ENCODE results near the gene ADCY2.

ADCY2 gene

DNA sequence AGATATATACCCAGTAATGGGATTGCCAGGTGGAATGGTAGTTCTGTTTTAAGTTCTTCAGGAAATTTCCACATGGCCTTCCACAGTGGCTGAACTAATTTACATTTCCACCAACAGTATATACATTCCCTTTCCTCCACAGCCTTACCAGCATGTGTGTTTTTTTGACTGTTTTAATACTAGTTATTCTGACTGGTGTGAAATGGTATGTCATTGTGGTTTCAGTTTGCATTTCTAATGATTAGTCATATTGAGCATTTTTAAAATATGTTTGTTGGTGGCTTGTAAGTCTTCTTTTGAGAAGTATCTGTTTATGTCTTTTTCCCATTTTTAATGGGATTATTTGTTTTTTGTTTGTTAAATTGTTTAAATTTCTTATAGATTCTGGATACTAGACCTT, 246.1 kb downstream of the ADCY2 start:
- H3K4me3 ChIP-seq (ENCODE audit: insufficient read length, low read depth) = no peak overlapping the region

GRCh38 chr5:7644723-7645122, 248.8 kb downstream of the ADCY2 start:
- no peak overlapping the region for H3K9ac ChIP-seq (ENCODE audit: insufficient read length, low read depth)
- no peaks in the 10 kb centered on the region for H3K36me3 ChIP-seq (ENCODE audit: insufficient read depth, insufficient read length, low read length)
- no peak for DNase-seq (ENCODE audit: low read depth, low spot score)
- no peaks in the 10 kb centered on the region for H3K9me3 ChIP-seq (ENCODE audit: insufficient read depth, low read length)
- H3K27me3 ChIP-seq (ENCODE audit: insufficient read depth, insufficient read length) = no peaks in the 10 kb centered on the region
- no peaks in the 10 kb centered on the region for H3K4me1 ChIP-seq (ENCODE audit: insufficient read depth, insufficient read length)
- no peak overlapping the region for H3K4me3 ChIP-seq (ENCODE audit: insufficient read length, low read depth)
- TF ChIP-seq YY1 (IDR thresholded peaks at IDR 0.05; ENCODE audit: insufficient read depth, insufficient read length) (no peak), SUZ12 (IDR thresholded peaks at IDR 0.05; ENCODE audit: extremely low read depth, insufficient read depth, insufficient read length) (no peak), ZNF274 (IDR thresholded peaks at IDR 0.05; ENCODE audit: low read depth, low read length) (no peak)

More for the DNA sequence above, 246.1 kb downstream of the ADCY2 start:
- Histone ChIP-seq H3K9me3 (ENCODE audit: insufficient read depth, low read length) (no peaks in the 10 kb centered on the region), H3K9ac (ENCODE audit: insufficient read length, low read depth) (no peak overlapping the region), H3K27me3 (ENCODE audit: insufficient read depth, insufficient read length) (no peaks in the 10 kb centered on the region), H3K4me1 (ENCODE audit: insufficient read depth, insufficient read length) (no peaks in the 10 kb centered on the region), H3K36me3 (ENCODE audit: insufficient read depth, insufficient read length, low read length) (no peaks in the 10 kb centered on the region)
- TF ChIP-seq SUZ12 (IDR thresholded peaks at IDR 0.05; ENCODE audit: extremely low read depth, insufficient read depth, insufficient read length) = no peak
- TF ChIP-seq ZNF274 (IDR thresholded peaks at IDR 0.05; ENCODE audit: low read depth, low read length) = no peak
- no peak for TF ChIP-seq YY1 (IDR thresholded peaks at IDR 0.05; ENCODE audit: insufficient read depth, insufficient read length)
- DNase-seq (ENCODE audit: low read depth, low spot score) = no peak

DNA sequence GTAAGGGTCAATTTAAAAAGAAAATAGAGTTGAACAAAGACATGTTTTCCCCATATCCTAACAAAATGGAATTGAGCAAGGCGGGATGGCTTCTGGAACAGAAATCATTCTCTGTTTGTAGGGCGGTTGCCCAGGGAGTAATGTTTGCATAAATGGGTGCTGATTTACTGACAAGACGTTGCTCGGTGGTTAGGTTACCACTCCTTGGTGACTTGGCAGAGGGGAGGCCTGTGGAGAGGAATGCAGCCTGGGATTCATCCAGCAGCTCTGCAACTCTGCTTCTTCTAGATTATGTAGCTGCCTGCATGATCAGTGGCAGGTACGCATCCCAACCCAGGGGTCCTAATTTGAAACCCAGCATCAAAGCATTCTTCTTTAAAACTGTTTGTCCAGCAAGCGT, 254.8 kb downstream of the ADCY2 start:
- Histone ChIP-seq H3K9me3 (ENCODE audit: insufficient read depth, low read length) (no peaks in the 10 kb centered on the region), H3K4me1 (ENCODE audit: insufficient read depth, insufficient read length) (no peaks in the 10 kb centered on the region), H3K36me3 (ENCODE audit: insufficient read depth, insufficient read length, low read length) (no peaks in the 10 kb centered on the region), H3K4me3 (ENCODE audit: insufficient read length, low read depth) (no peak overlapping the region), H3K27me3 (ENCODE audit: insufficient read depth, insufficient read length) (no peaks in the 10 kb centered on the region), H3K9ac (ENCODE audit: insufficient read length, low read depth) (no peak overlapping the region)
- TF ChIP-seq YY1 (IDR thresholded peaks at IDR 0.05; ENCODE audit: insufficient read depth, insufficient read length) (no peak), SUZ12 (IDR thresholded peaks at IDR 0.05; ENCODE audit: extremely low read depth, insufficient read depth, insufficient read length) (no peak), ZNF274 (IDR thresholded peaks at IDR 0.05; ENCODE audit: low read depth, low read length) (no peak)
- DNase-seq (ENCODE audit: low read depth, low spot score) = no peak

GRCh38 chr5:7653046-7653445, 257.1 kb downstream of the ADCY2 start:
- TF ChIP-seq ZNF274 (IDR thresholded peaks at IDR 0.05; ENCODE audit: low read depth, low read length) (no peak), YY1 (IDR thresholded peaks at IDR 0.05; ENCODE audit: insufficient read depth, insufficient read length) (no peak), SUZ12 (IDR thresholded peaks at IDR 0.05; ENCODE audit: extremely low read depth, insufficient read depth, insufficient read length) (no peak)
- Histone ChIP-seq H3K36me3 (ENCODE audit: insufficient read depth, insufficient read length, low read length) (no peaks in the 10 kb centered on the region), H3K4me3 (ENCODE audit: insufficient read length, low read depth) (no peak overlapping the region), H3K9me3 (ENCODE audit: insufficient read depth, low read length) (no peaks in the 10 kb centered on the region), H3K27me3 (ENCODE audit: insufficient read depth, insufficient read length) (no peaks in the 10 kb centered on the region), H3K9ac (ENCODE audit: insufficient read length, low read depth) (no peak overlapping the region), H3K4me1 (ENCODE audit: insufficient read depth, insufficient read length) (no peaks in the 10 kb centered on the region)
- DNase-seq (ENCODE audit: low read depth, low spot score) = no peak

GRCh38 chr5:7657153-7657552, 261.2 kb downstream of the ADCY2 start:
- no peaks in the 10 kb centered on the region for H3K4me1 ChIP-seq (ENCODE audit: insufficient read depth, insufficient read length)
- no peaks in the 10 kb centered on the region for H3K9me3 ChIP-seq (ENCODE audit: insufficient read depth, low read length)
- no peak overlapping the region for H3K4me3 ChIP-seq (ENCODE audit: insufficient read length, low read depth)
- H3K27me3 ChIP-seq (ENCODE audit: insufficient read depth, insufficient read length) = no peaks in the 10 kb centered on the region
- TF ChIP-seq YY1 (IDR thresholded peaks at IDR 0.05; ENCODE audit: insufficient read depth, insufficient read length) (no peak), SUZ12 (IDR thresholded peaks at IDR 0.05; ENCODE audit: extremely low read depth, insufficient read depth, insufficient read length) (no peak), ZNF274 (IDR thresholded peaks at IDR 0.05; ENCODE audit: low read depth, low read length) (no peak)
- H3K9ac ChIP-seq (ENCODE audit: insufficient read length, low read depth) = no peak overlapping the region
- DNase-seq (ENCODE audit: low read depth, low spot score) = no peak
- H3K36me3 ChIP-seq (ENCODE audit: insufficient read depth, insufficient read length, low read length) = no peaks in the 10 kb centered on the region

- no peak overlapping the region for H3K4me3 ChIP-seq (ENCODE audit: insufficient read length, low read depth)
- H3K27me3 ChIP-seq (ENCODE audit: insufficient read depth, insufficient read length) = no peaks in the 10 kb centered on the region
- no peak for DNase-seq (ENCODE audit: low read depth, low spot score)
- no peak overlapping the region for H3K9ac ChIP-seq (ENCODE audit: insufficient read length, low read depth)
- H3K9me3 ChIP-seq (ENCODE audit: insufficient read depth, low read length) = no peaks in the 10 kb centered on the region
- no peak for TF ChIP-seq YY1 (IDR thresholded peaks at IDR 0.05; ENCODE audit: insufficient read depth, insufficient read length)
- TF ChIP-seq SUZ12 (IDR thresholded peaks at IDR 0.05; ENCODE audit: extremely low read depth, insufficient read depth, insufficient read length) = no peak
- TF ChIP-seq ZNF274 (IDR thresholded peaks at IDR 0.05; ENCODE audit: low read depth, low read length) = no peak
- H3K36me3 ChIP-seq (ENCODE audit: insufficient read depth, insufficient read length, low read length) = no peaks in the 10 kb centered on the region
- no peaks in the 10 kb centered on the region for H3K4me1 ChIP-seq (ENCODE audit: insufficient read depth, insufficient read length)
Measured at GRCh38 chr5:7659420-7659819, 263.5 kb downstream of the ADCY2 start.

DNA sequence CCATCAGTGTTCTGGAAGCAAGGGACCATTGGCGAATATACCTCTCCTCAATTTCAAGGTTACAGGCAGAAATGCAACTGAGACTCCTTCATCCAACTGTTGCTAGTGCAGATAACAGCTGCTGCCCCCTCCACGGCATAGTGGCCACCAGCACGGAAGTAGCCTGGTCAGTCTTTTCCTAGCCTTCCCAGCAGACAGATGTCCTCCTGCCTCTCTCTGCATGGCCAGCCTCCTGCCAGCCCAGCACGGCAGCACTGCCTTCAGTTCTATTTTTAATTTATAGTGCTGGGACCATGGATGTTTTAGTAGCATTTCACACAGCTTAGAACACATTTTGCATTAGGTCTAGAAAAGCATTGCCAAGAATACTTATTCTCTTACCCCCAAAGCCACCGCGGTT, 266.4 kb downstream of the ADCY2 start:
- DNase-seq (ENCODE audit: low read depth, low spot score) = no peak
- TF ChIP-seq SUZ12 (IDR thresholded peaks at IDR 0.05; ENCODE audit: extremely low read depth, insufficient read depth, insufficient read length) (no peak), YY1 (IDR thresholded peaks at IDR 0.05; ENCODE audit: insufficient read depth, insufficient read length) (no peak), ZNF274 (IDR thresholded peaks at IDR 0.05; ENCODE audit: low read depth, low read length) (no peak)
- H3K9ac ChIP-seq (ENCODE audit: insufficient read length, low read depth) = no peak overlapping the region
- no peaks in the 10 kb centered on the region for H3K9me3 ChIP-seq (ENCODE audit: insufficient read depth, low read length)
- H3K27me3 ChIP-seq (ENCODE audit: insufficient read depth, insufficient read length) = no peaks in the 10 kb centered on the region
- H3K4me1 ChIP-seq (ENCODE audit: insufficient read depth, insufficient read length) = peaks cover 4% of the 10 kb centered on the region
- H3K4me3 ChIP-seq (ENCODE audit: insufficient read length, low read depth) = no peak overlapping the region
- H3K36me3 ChIP-seq (ENCODE audit: insufficient read depth, insufficient read length, low read length) = no peaks in the 10 kb centered on the region
